GM18526 (cell line): ENCODE data around the gene SLIRP.

Experiments
- POLR2A ChIP-seq: IDR thresholded peaks from 3 replicates; pipeline ENCODE4 v1.6.1; 2011; ENCODE audit not compliant: insufficient read length; ENCODE audit errors: extremely low read depth

Gene SLIRP

GRCh38 chr14:77721437-77721836 lies 13.5 kb downstream of the SLIRP start:
- TF ChIP-seq POLR2A = no peak

DNA sequence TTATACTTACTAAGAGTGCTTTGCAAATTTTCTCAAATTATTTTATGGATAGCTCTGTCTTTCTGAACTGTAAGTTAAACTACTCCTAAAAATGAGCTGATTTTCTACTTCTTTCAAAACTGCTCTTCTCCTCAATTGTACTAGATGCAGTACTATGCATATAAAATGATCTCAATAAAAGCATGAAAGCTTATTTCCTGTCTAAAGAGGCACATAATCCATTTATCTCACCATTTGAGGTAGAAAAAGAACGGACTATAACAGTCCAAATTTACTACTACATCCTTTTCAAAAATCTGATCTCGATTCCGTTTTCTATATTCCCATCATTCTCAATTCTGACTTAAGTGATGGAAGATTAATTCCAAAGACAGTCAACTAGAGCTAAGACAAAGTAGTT lies 14.4 kb downstream of the SLIRP start:
- no peak for TF ChIP-seq POLR2A

- TF ChIP-seq POLR2A = no peak
These were observed 23.1 kb downstream of the SLIRP start for GRCh38 chr14:77730976-77731497.

DNA sequence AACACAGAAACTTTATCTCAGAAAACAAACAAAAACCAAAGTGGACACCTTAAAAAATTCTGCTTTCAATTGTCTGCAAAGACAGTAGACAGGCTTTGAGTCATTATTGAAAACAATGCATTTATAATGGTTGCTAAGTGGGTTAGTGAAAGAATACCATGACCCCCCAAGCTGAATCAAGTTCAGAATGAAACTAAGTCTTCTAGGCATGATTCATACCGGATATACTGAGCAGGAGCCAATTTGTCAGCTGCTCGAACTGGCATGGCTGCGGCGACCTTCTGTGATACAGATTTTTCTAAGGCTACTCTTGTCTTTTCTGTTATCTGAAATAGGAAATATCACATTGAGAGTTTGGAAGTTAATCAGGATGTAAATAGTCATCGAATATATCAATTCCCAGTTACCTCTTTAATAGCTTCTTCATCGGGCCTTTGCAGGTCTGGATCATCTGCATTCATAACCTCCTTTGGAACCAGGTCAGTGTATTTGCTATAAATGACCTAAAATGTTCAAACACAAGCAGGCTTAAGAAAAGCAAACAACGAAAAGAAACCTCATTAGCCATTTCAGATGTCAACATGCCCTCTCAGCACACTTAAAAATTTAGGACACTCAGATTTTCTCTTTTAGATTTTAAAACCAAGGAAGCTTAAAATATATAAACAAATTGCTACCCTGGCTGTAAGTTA lies 30.8 kb downstream of the SLIRP start:
- no peak for TF ChIP-seq POLR2A

DNA sequence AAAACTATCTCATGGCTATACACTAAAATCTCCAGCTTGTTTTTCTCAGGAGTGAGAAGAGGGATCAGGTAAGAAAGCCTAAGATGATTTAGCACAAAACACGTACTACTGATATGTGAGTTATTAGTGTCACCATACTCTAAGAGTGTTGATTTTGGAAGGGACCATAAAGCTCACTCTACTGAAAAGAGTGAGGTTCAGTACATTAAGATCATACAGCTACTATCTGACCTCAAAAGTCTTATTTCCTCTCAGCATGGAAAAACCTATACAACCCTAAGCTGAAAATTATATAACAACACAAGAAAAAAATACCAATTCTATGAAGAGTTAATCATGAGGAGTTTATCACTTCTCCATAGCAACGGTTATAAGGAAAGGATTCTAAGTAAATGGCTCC lies 33.5 kb downstream of the SLIRP start:
- no peak for TF ChIP-seq POLR2A

- TF ChIP-seq POLR2A = no peak
These were observed 38.3 kb downstream of the SLIRP start for GRCh38 chr14:77746064-77746702.

- TF ChIP-seq POLR2A = no peak
These were observed 44.4 kb downstream of the SLIRP start for GRCh38 chr14:77752266-77752665.

DNA sequence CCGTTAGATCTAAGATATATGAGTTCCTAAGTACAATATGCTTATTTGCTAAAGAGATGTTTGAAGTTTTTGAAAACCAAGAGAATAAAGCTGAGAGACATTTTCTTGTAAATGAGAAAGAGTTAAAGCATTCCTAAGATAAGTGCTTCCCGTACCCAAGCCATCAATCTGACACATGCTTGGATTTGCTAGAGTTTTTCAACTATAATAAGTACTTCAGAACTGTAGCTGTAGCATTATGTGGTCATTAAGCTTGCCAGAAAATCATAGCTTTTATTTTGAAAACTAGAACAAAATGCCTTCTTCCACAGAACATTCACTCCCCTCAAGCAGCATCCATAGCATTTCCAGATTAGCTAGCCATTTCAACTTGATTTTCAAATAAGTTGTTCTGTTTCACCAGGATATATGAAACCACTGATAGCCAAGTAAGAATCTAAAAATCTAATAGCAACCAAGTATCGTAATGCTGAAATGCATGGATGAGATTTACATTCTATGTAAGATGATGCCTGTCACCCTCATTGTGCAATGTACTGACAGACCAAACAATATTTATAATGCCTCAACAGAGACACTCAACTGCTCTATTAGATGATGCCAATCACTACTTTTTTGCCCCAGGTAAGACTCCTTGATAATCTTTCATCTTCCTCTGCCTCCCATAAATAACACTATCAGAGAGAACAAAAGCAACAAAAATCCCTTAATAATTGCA lies 45.1 kb downstream of the SLIRP start:
- no peak for TF ChIP-seq POLR2A

DNA sequence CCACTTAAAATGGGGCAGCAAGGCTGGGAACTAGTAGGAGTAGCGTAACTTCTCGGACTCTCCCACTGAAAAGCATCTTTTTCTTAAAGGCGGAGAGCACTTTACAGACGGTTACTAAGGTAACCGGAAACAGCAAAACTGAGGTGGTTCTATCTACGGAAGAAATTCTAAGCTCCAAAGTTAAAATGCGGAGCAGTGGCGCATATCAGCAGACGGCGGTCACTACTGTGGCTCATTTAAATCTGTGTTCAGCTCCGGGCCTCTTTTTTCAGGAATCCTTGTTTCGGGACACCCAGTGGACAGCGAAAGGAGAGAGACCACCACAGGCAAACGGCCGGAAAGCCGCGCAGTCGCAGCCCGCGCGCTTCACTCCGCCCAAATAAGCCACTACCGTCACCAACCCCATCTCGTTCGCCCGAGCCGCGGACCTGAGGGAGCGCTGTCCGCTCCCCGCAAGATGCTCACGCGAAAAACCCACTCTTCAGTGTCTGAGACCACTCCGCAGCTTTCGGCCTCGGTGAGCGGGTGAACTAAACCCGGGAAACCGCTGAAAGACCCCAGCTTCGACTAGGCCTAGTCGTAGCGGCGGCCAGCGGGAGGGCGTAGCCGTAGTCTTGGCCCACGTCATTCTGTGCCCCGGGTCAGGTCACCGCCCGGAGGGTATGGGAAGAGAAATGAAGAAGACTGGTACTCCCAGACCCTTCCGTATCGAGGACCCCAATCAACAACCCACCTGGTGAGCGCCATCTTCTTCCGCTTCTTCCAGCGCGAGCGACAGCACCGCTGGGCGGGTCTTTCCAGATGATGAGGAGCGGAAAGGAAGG lies 52.7 kb downstream of the SLIRP start, which contains the start of gene SNW1:
SNW1 (minus strand) TSS at position 776 of the 824 bp plus-strand sequence; CDS start at position 747, 29 bp downstream.
- peak; percentile 71 for TF ChIP-seq POLR2A

GRCh38 chr14:77761205-77761931 lies 53.5 kb downstream of the SLIRP start:
- no peak for TF ChIP-seq POLR2A

GRCh38 chr14:77763316-77763715 lies 55.4 kb downstream of the SLIRP start:
- TF ChIP-seq POLR2A = no peak

DNA sequence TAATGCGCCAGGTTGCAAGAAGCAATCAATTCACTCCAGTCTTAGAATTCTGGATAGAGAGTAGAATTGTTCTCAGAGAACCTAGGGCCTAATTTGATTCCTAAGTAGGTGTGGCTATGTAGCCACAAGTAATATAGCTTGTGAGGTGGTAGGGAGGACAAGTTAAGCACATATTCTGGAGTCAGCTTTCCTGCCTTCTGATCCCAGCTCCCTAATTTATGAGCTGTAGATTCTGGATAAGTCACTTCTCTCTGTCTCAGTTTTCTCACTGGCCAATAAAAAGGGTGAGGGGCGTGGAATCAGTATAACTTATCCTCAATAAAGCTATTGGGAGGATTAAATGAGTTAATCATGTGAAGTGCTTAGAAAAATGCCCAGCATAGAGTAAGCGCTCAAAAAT lies 56.1 kb downstream of the SLIRP start:
- no peak for TF ChIP-seq POLR2A
